Measurements from ENCODE around the gene GPR153.

The GPR153 gene

GRCh38 chr1:6207921-6208320 is 53.0 kb downstream of the GPR153 start:
- ChIA-PET POLR2A (no interaction called here), CTCF (interaction anchor here (0.6 to 5.4 kb wide), 12 partner anchors 9 to 183 kb away, joined by 3 to 62 read pairs (median 4); partner anchors contain the start of gene RPL22)
- H3K4me3 ChIP-seq (ENCODE audit: low read depth, low read length): no peak overlapping the region
- TF ChIP-seq CTCF (IDR thresholded peaks at IDR 0.05; ENCODE audit: insufficient read depth, low read length, missing control alignments): no peak
- no peak for DNase-seq (ENCODE audit: low read depth, low spot score)

- no peak for DNase-seq (ENCODE audit: low read depth, low spot score)
- ChIA-PET POLR2A (no interaction called here), CTCF (interaction anchor here (0.7 to 5.4 kb wide), 13 partner anchors 9 to 283 kb away, joined by 3 to 62 read pairs (median 6); partner anchors contain the start of genes HES3 and RPL22)
- no peak for TF ChIP-seq CTCF (IDR thresholded peaks at IDR 0.05; ENCODE audit: insufficient read depth, low read length, missing control alignments)
- H3K4me3 ChIP-seq (ENCODE audit: low read depth, low read length): peak overlapping the region; percentile 58; the same call in 1 of the 2 replicates
Observed at GRCh38 chr1:6207075-6207885, 53.6 kb downstream of the GPR153 start.

- ChIA-PET CTCF (interaction anchor here (1.0 to 5.4 kb wide), 13 partner anchors 10 to 283 kb away, joined by 3 to 62 read pairs (median 8); partner anchors contain the start of genes HES3 and RPL22), POLR2A (no interaction called here)
- TF ChIP-seq CTCF (IDR thresholded peaks at IDR 0.05; ENCODE audit: insufficient read depth, low read length, missing control alignments): no peak
- DNase-seq (ENCODE audit: low read depth, low spot score): no peak
- H3K4me3 ChIP-seq (ENCODE audit: low read depth, low read length): peak overlapping the region; percentile 58
Observed at GRCh38 chr1:6206520-6206855, 54.4 kb downstream of the GPR153 start.

- TF ChIP-seq CTCF (IDR thresholded peaks at IDR 0.05; ENCODE audit: insufficient read depth, low read length, missing control alignments): no peak
- no peak for DNase-seq (ENCODE audit: low read depth, low spot score)
- H3K4me3 ChIP-seq (ENCODE audit: low read depth, low read length): peak within 1 kb of the TSS; percentile 58
- ChIA-PET POLR2A (no interaction called here), CTCF (interaction anchor here (1.0 to 5.4 kb wide), 15 partner anchors 10 to 284 kb away, joined by 3 to 62 read pairs (median 8); partner anchors contain the start of genes HES3 and RPL22)
Observed at GRCh38 chr1:6205849-6206519, 54.9 kb downstream of the GPR153 start, which contains the start of gene RNF207. Gene RNF207, plus strand, starts transcription at chr1:6206119. Its CDS starts 417 bp downstream, at chr1:6206536.

GRCh38 chr1:6202256-6202655 is 58.6 kb downstream of the GPR153 start:
- POLR2A ChIA-PET: no interaction called here
- H3K4me3 ChIP-seq (ENCODE audit: low read depth, low read length): no peak overlapping the region
- TF ChIP-seq CTCF (IDR thresholded peaks at IDR 0.05; ENCODE audit: insufficient read depth, low read length, missing control alignments): no peak
- CTCF ChIA-PET: no interaction called here
- DNase-seq (ENCODE audit: low read depth, low spot score): no peak

Data from AG04449 (cell line).